ENCODE data around the gene TIAM2.

Gene TIAM2

GRCh38 chr6:155026022-155026705 is 31.0 kb downstream of the TIAM2 start:
- DNase-seq, result no peak

DNA sequence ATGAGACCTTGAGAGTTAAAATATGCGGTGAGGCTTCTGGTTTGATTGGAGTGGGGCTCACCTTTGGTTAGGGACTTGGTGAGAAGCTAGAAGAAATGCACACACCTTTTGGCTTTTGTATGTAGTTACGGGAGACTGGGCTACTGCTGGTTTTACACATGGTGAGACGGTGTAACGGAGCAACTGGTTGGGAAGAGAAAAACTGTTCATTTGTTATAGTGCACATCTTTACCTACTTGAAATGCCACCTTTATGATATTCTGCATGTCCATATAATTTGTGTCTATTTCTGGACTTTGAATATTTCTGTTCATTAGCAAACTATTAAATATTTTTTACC is 31.6 kb downstream of the TIAM2 start:
- DNase-seq, result no peak

DNA sequence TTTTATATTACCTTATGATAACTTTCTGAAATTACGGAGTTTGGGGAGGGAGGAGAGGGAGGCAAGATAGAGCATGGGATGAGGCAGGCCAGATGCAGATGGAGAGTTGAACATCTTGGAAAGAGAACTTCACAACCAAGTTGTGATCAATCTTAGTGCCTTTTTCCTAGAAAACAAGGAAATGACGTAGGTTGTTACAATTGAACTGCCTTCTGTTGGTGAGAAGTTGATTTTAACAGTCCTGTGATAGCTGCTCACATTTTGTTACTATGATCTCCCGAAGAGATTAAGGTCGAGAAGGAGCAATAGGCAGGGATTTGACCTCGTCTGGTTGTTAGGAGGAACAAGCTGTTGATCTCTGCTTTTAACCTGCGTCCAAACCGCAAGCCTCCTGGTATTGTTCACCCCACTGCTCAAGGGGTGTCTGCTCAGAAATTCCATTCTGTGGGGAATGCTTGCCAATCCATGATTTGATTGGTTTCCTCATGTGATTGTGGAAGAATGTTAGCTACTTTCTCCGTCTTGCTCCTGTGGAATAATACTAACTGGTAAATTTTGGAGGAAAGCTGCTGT is 35.1 kb downstream of the TIAM2 start:
- no peak for DNase-seq

- DNase-seq, result no peak
Measured at GRCh38 chr6:155031091-155031490, 36.0 kb downstream of the TIAM2 start.

GRCh38 chr6:155033021-155033791 is 38.1 kb downstream of the TIAM2 start:
- no peak for DNase-seq

DNA sequence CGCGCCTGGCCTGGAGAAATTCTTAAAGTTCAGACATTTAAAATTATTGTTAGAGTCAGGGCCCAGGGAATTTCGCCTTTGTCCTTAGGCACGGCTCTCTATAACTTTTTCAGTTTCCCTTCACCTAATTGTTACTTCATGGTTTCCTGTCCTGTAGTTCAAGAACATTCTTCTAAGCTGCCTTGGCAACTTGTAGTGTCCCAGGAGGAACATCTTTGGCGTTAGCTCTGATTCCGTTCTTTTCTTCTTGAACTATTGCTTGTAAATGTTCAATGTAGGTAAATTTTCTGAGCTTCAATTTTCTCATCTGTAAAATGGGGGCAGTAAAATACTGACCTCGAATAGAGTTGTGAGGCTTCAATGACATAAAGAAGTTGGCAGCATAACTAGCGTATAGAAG is 41.8 kb downstream of the TIAM2 start:
- DNase-seq, result no peak

DNA sequence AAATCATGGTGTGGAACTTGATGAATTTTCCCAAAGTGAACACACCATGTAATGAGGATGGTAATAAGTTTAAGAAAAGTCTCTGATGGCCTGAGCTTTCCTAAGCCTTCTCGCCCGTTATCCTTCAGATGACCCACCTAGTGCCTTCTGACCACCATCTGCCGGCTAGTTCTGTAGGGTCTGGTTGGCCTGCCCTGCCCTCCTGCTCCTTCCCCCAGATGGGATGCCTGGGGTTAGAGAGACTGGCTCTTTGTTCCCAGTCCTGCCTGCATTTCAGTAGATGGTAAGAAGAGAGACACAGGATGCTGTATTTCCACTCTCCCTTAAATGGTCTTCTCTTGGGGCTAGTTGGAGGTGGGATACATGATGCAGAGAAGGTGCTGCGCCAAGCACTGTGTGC is 43.0 kb downstream of the TIAM2 start:
- no peak for DNase-seq

DNA sequence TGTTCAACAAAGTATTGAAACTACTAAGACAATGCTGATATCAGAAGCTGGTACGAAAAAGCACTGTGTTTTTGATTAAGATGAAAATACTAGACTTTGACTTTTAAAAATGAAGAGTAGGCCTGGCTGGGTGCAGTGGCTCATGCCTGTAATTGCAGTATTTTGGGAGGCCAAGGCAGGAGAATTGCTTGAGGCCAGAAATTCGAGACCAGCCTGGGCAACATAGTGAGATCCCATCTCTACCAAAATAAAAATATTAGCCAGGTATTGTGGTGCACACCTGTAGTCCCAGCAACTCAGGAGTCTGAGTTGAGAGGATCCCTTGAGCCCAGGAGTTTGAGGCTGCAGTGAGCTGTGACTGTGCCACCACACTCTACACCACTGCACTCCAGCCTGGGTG is 43.4 kb downstream of the TIAM2 start:
- no peak for DNase-seq

GRCh38 chr6:155039618-155040017 is 44.5 kb downstream of the TIAM2 start:
- no peak for DNase-seq

- no peak for DNase-seq
Measured at GRCh38 chr6:155040154-155040553, 45.0 kb downstream of the TIAM2 start.

GRCh38 chr6:155040901-155041650 is 46.0 kb downstream of the TIAM2 start:
- no peak for DNase-seq

DNA sequence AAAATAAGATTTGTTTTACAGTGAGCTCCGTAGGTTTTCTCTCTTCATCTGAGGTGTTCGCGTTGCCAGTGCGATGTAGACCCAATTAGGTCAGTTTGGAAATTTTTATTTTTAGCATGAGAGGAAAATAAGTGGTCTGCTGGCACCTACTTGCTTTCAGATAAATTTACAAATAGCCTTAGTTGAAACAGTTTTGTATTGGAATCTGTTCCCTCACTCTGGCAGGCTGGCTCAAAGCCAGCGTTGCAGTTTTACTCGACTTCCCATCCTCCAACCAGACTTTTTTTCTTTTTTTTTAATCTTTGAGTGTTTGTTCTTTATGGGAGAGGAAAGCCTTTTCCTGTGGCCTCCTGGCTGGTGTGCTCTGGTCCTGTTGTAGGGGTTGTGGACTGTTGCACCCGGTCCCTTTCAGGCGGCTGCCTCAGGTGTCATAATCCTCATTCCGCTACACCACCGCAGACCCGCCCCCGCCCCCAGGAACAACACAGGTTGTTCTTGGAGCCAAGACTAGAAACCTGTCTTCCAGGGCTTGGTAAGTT is 46.7 kb downstream of the TIAM2 start:
- no peak for DNase-seq

GRCh38 chr6:155042983-155043382 is 47.9 kb downstream of the TIAM2 start:
- no peak for DNase-seq

DNA sequence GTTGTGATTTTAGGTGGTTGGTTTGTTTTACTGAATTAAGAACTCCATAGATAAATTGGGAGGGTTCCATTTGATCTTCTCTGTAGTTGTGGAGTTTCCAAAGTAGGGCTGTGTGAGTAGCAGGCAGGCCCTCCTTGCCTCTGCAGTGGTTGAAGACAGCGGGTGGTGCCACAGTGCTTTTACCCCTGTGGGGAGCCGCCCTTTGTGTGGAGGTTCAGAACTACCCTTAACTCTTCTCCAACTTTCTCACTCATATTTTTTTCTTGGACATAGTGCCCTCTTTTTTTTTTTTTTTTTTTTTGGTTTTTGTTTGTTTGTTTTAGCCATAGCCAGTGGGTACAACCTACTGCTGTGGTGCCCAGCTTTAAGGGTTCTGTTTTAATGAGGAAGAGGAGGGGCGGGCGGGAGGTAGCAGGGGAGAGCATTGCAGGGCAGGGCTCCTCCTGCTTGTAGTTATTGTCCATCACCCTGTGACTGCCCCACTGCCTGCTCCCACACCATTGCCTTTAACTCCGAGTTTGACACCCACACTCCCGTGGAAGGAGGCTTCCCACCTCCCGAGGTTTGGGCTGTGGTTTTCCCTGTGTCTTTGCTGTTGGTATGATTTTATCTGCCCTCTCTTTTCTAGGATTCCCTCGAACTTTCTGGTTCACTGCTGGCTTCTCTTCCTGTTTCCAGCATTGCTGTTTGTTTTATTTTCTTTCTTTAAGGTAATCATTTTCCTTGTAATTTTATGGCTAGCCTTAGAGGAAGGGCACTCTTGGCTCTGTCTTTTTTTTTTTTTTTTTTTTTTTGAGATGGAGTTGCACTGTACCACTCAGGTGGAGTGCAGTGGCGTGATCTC is 50.7 kb downstream of the TIAM2 start:
- DNase-seq, result no peak

DNA sequence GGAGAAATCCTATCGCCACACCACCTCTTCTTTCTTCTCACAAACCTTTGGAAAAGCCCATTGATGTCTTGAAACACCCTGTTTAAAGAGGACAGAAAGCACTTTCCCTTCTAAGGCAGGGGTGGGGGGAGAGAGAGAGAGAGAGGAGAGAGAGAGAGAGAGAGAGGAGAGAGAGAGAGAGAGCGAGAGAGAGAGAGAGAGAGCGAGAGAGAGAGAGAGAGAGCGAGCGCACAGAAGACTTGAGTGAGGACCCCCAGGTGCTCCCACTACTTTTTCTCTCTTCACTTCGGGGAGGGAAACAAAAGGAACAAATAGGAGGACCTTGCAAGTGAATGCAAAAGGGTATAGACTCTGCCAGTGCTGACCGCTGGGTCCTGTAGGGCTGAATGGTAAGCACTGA is 52.4 kb downstream of the TIAM2 start:
- no peak for DNase-seq

DNA sequence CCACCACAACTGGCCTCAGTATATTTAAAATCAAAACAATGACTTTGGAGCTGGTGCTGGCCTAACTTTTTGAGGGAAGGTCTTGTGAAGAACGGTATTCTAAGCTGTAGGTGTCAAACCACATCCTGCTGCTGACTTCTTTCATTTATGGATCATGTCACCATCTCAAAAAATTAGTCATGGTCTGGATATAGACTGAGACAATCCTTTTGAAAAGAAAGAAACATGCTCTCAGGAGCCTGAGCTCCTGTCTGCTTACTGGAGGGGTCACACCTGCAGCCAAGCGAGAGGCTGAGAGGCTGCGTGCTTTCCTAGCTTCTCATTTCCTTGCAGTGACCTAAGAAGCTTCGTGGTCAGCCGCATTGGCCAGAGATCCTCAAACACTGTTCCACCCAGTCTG is 55.2 kb downstream of the TIAM2 start:
- DNase-seq, result peak in 1 of 2 donors; percentile 31

- no peak for DNase-seq
Measured at GRCh38 chr6:155054491-155055250, 59.6 kb downstream of the TIAM2 start.

GRCh38 chr6:155055729-155056128 is 60.6 kb downstream of the TIAM2 start:
- no peak for DNase-seq

- DNase-seq, result no peak
Measured at GRCh38 chr6:155056756-155057155, 61.6 kb downstream of the TIAM2 start.

GRCh38 chr6:155061381-155061780 is 66.3 kb downstream of the TIAM2 start:
- no peak for DNase-seq

DNA sequence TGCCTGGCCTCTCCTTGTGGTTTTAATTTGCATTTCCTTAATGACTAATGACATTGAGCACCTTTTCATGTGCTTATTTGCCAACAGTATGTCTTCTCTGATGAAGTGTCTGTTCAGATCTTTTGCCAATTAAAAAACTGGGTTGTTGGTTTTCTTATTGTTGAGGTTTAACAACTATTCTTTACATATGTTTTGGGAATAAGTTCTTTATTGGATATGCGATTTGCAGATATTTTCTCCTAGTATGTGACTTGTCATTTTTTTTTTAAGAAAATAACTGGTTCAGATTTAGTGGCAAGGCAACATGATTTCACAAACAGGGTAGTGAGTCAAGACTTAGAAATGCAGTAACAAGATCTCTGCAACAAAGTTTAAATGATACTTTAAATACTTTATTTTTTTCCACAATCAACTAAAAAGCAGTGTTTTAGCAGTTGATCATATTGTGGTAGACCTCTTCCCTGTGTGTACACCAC is 67.8 kb downstream of the TIAM2 start:
- DNase-seq, result no peak

All from CD4-positive, alpha-beta T cell treated with Interleukin-1 beta for 1 hour (primary cell).